Measurements from ENCODE around the gene PCBD2.
A peak's percentile ranks its signal among the peaks of the same experiment; 100 is the strongest.
"Not testable (repeated sequence)": the region's sequence is repeated elsewhere in the genome, so short reads cannot be mapped to it uniquely, and the experiment has no call there.

Gene PCBD2

DNA sequence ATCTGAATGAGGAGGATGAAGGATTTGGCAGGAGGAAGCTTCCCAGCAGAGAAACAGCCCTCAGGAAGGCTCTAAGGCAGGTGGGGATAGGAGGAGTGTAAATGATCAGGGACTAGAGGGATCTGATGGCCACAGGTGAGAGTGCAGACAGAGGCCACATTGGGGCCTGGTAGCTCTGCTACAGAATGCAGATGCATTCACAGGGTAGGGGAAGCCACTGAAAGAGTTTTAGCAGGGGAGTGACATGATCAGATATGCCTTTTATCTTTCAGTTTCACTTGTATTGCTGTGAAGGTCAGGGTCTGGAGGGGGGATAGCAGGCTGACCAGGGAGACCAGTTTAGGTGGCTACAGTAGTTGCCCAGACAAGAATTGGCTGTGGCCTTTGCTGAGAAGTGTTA lies 27.8 kb upstream of the PCBD2 start:
- Histone ChIP-seq H3K4me3 (ENCODE audit: low read length) (no peak overlapping the region), H3K27me3 (replicated peaks; ENCODE audit: insufficient read depth, low read length) (no peaks in the 10 kb centered on the region), H3K4me2 (ENCODE audit: low read depth, low read length) (peak overlapping the region; percentile 81), H4K20me1 (ENCODE audit: insufficient read depth, low read length) (no peaks in the 10 kb centered on the region), H3K4me1 (ENCODE audit: low read length) (peaks cover 42% of the 10 kb centered on the region), H3K9ac (ENCODE audit: low read length) (peak overlapping the region; percentile 9; the same call in 1 of the 2 replicates), H3K27ac (ENCODE audit: low read length) (peak overlapping the region; percentile 62), H3K36me3 (replicated peaks; ENCODE audit: insufficient read depth, low read length) (no peaks in the 10 kb centered on the region), H3F3A (ENCODE audit: insufficient read depth, low read length) (peaks cover 34% of the 10 kb centered on the region), H3K9me2 (replicated peaks; ENCODE audit: insufficient read depth, low read length) (no peaks in the 10 kb centered on the region), H2AFZ (ENCODE audit: low read length) (no peak overlapping the region), H3K9me3 (replicated peaks; ENCODE audit: insufficient read depth, low read length) (no peaks in the 10 kb centered on the region), H3K79me2 (ENCODE audit: low read length) (peaks cover 64% of the 10 kb centered on the region)
- no peak for TF ChIP-seq EZH2phosphoT487 (IDR thresholded peaks at IDR 0.05; ENCODE audit: low read length)
- TF ChIP-seq, protein P1, sequence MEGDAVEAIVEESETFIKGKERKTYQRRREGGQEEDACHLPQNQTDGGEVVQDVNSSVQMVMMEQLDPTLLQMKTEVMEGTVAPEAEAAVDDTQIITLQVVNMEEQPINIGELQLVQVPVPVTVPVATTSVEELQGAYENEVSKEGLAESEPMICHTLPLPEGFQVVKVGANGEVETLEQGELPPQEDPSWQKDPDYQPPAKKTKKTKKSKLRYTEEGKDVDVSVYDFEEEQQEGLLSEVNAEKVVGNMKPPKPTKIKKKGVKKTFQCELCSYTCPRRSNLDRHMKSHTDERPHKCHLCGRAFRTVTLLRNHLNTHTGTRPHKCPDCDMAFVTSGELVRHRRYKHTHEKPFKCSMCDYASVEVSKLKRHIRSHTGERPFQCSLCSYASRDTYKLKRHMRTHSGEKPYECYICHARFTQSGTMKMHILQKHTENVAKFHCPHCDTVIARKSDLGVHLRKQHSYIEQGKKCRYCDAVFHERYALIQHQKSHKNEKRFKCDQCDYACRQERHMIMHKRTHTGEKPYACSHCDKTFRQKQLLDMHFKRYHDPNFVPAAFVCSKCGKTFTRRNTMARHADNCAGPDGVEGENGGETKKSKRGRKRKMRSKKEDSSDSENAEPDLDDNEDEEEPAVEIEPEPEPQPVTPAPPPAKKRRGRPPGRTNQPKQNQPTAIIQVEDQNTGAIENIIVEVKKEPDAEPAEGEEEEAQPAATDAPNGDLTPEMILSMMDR (IDR thresholded peaks at IDR 0.05; ENCODE audit: low read length), result no peak
- TF ChIP-seq EZH2 (optimal IDR thresholded peaks at IDR 0.05; ENCODE audit: low read depth, low read length), result no peak
- DNase-seq, result peak; percentile 79

DNA sequence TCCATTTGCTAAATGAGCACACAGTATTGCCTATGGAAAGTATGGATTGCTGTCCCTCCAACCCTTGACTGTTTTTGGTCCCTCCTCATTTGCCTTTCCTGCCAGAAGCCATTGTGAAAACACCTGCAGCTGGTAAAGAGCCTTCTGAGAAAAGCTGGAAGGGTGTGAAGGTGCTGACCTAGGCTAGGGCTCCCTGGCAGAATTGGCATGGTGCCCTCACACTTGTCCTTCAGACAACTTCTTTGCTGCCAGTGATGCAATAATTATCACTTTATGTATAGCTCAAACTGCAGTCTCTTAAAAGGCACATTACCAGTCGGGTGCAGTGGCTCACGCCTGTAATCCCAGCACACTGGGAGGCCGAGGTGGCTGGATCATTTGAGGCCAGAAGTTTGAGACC lies 26.5 kb upstream of the PCBD2 start:
- H3K27me3 ChIP-seq (replicated peaks; ENCODE audit: insufficient read depth, low read length), result no peaks in the 10 kb centered on the region
- H2AFZ ChIP-seq (ENCODE audit: low read length), result no peak overlapping the region
- peaks cover 39% of the 10 kb centered on the region for H3K4me1 ChIP-seq (ENCODE audit: low read length)
- H3K4me3 ChIP-seq (ENCODE audit: low read length), result no peak overlapping the region
- no peak overlapping the region for H3K9ac ChIP-seq (ENCODE audit: low read length)
- H3K36me3 ChIP-seq (replicated peaks; ENCODE audit: insufficient read depth, low read length), result no peaks in the 10 kb centered on the region
- H4K20me1 ChIP-seq (ENCODE audit: insufficient read depth, low read length), result no peaks in the 10 kb centered on the region
- no peaks in the 10 kb centered on the region for H3K9me2 ChIP-seq (replicated peaks; ENCODE audit: insufficient read depth, low read length)
- H3K4me2 ChIP-seq (ENCODE audit: low read depth, low read length), result peak overlapping the region; percentile 29
- DNase-seq, result peak; percentile 59
- TF ChIP-seq, protein P1 (IDR thresholded peaks at IDR 0.05; ENCODE audit: low read length), result no peak
- no peak for TF ChIP-seq EZH2 (optimal IDR thresholded peaks at IDR 0.05; ENCODE audit: low read depth, low read length)
- TF ChIP-seq EZH2phosphoT487 (IDR thresholded peaks at IDR 0.05; ENCODE audit: low read length), result no peak
- peaks cover 72% of the 10 kb centered on the region for H3K79me2 ChIP-seq (ENCODE audit: low read length)
- H3K27ac ChIP-seq (ENCODE audit: low read length), result peak overlapping the region; percentile 59; the same call in 1 of the 2 replicates
- H3F3A ChIP-seq (ENCODE audit: insufficient read depth, low read length), result peaks cover 33% of the 10 kb centered on the region
- no peaks in the 10 kb centered on the region for H3K9me3 ChIP-seq (replicated peaks; ENCODE audit: insufficient read depth, low read length)

DNA sequence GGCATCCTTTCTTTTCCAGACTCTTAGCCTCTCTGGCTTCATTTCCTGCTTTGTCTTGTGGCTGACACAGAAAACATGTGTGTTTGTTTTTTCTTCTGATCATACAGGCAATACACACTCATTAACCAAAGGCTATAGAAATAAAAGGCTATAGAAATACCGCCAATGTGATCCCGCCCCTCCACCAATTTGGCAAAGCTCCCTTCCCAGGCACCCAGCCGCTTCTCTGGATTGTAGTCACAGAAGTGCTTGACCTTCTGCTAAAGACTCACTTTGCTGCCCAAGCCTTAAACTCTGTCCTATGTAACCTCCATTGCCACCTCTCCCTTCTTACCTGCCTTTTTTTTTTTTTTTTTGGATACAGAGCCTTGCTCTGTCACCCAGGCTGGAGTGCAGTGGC lies 25.5 kb upstream of the PCBD2 start:
- Histone ChIP-seq H3K27ac (ENCODE audit: low read length) (no peak overlapping the region), H3F3A (ENCODE audit: insufficient read depth, low read length) (peaks cover 29% of the 10 kb centered on the region), H2AFZ (ENCODE audit: low read length) (no peak overlapping the region), H4K20me1 (ENCODE audit: insufficient read depth, low read length) (no peaks in the 10 kb centered on the region), H3K4me1 (ENCODE audit: low read length) (peaks cover 35% of the 10 kb centered on the region), H3K36me3 (replicated peaks; ENCODE audit: insufficient read depth, low read length) (no peaks in the 10 kb centered on the region), H3K79me2 (ENCODE audit: low read length) (peaks cover 69% of the 10 kb centered on the region), H3K4me3 (ENCODE audit: low read length) (no peak overlapping the region), H3K9ac (ENCODE audit: low read length) (no peak overlapping the region), H3K9me2 (replicated peaks; ENCODE audit: insufficient read depth, low read length) (no peaks in the 10 kb centered on the region), H3K4me2 (ENCODE audit: low read depth, low read length) (no peak overlapping the region), H3K9me3 (replicated peaks; ENCODE audit: insufficient read depth, low read length) (no peaks in the 10 kb centered on the region), H3K27me3 (replicated peaks; ENCODE audit: insufficient read depth, low read length) (no peaks in the 10 kb centered on the region)
- TF ChIP-seq EZH2phosphoT487 (IDR thresholded peaks at IDR 0.05; ENCODE audit: low read length) (no peak), EZH2 (optimal IDR thresholded peaks at IDR 0.05; ENCODE audit: low read depth, low read length) (no peak)
- TF ChIP-seq, protein P1 (IDR thresholded peaks at IDR 0.05; ENCODE audit: low read length), result no peak
- DNase-seq, result no peak

DNA sequence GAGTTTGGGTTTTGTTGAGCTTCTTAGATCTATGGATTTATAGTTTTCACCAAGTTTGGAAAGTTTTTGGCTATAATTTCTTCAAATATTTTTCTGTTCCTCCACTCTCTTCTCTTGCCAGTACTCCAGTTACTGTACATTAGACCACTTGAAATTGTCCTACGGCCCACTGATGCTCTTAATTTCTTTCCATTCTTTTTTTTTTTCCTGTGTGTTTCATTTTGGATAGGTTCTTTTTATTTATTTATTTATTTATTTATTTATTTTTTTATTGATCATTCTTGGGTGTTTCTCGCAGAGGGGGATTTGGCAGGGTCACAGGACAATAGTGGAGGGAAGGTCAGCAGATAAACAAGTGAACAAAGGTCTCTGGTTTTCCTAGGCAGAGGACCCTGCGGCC lies 24.0 kb upstream of the PCBD2 start:
- H3K27ac ChIP-seq (ENCODE audit: low read length); H4K20me1 ChIP-seq (ENCODE audit: insufficient read depth, low read length); H3K4me2 ChIP-seq (ENCODE audit: low read depth, low read length); H3K9me2 ChIP-seq (replicated peaks; ENCODE audit: insufficient read depth, low read length); H3K27me3 ChIP-seq (replicated peaks; ENCODE audit: insufficient read depth, low read length); DNase-seq; H2AFZ ChIP-seq (ENCODE audit: low read length); H3K36me3 ChIP-seq (replicated peaks; ENCODE audit: insufficient read depth, low read length); H3K9me3 ChIP-seq (replicated peaks; ENCODE audit: insufficient read depth, low read length); H3K4me3 ChIP-seq (ENCODE audit: low read length); H3K9ac ChIP-seq (ENCODE audit: low read length): not testable (repeated sequence)
- Histone ChIP-seq H3K79me2 (ENCODE audit: low read length) (peaks cover 69% of the 10 kb centered on the region), H3F3A (ENCODE audit: insufficient read depth, low read length) (peaks cover 20% of the 10 kb centered on the region), H3K4me1 (ENCODE audit: low read length) (peaks cover 27% of the 10 kb centered on the region)

DNA sequence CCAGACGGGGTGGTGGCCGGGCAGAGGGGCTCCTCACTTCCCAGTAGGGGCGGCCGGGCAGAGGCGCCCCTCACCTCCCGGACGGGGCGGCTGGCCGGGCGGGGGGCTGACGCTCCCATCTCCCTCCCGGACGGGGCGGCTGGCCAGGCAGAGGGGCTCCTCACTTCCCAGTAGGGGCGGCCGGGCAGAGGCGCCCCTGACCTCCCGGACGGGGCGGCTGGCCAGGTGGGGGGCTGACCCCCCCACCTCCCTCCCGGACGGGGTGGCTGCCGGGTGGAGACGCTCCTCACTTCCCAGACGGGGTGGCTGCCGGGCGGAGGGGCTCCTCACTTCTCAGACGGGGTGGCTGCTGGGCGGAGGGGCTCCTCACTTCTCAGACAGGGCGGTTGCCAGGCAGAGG lies 23.2 kb upstream of the PCBD2 start:
- Histone ChIP-seq H3K4me1 (ENCODE audit: low read length) (peaks cover 20% of the 10 kb centered on the region), H3K79me2 (ENCODE audit: low read length) (peaks cover 69% of the 10 kb centered on the region), H3F3A (ENCODE audit: insufficient read depth, low read length) (peaks cover 13% of the 10 kb centered on the region)
- not testable (repeated sequence) for DNase-seq; H4K20me1 ChIP-seq (ENCODE audit: insufficient read depth, low read length); H3K9me2 ChIP-seq (replicated peaks; ENCODE audit: insufficient read depth, low read length); H3K4me2 ChIP-seq (ENCODE audit: low read depth, low read length); H3K27me3 ChIP-seq (replicated peaks; ENCODE audit: insufficient read depth, low read length); H3K36me3 ChIP-seq (replicated peaks; ENCODE audit: insufficient read depth, low read length); H3K9ac ChIP-seq (ENCODE audit: low read length); H2AFZ ChIP-seq (ENCODE audit: low read length); H3K27ac ChIP-seq (ENCODE audit: low read length); H3K9me3 ChIP-seq (replicated peaks; ENCODE audit: insufficient read depth, low read length); H3K4me3 ChIP-seq (ENCODE audit: low read length)
